PC-9 (cell line): ENCODE data around the gene DNAAF1.

ENCODE experiments used
- CTCF ChIP-seq: fragments of 200-600 bp; sonication (generic); conservative IDR thresholded peaks from 2 replicates; pipeline ENCODE4 v1.6.1; 2017; ENCODE audit warnings: mixed run types, antibody characterized with exemption, mild to moderate bottlenecking, moderate library complexity
- EZH2 ChIP-seq: fragments of 200-600 bp; sonication (generic); IDR thresholded peaks from 2 replicates; pipeline ENCODE4 v1.8.0; 2017; ENCODE audit warnings: antibody characterized with exemption, low read depth

GRCh38 chr16:84174396-84174795 lies 29.3 kb downstream of the DNAAF1 start:
- TF ChIP-seq CTCF (no peak), EZH2 (no peak)
